Stimulated activated CD4-positive, alpha-beta T cell treated with anti-CD3 and anti-CD28 coated beads, TNF-alpha, amount 100 ng/mL, for 48 hours (primary cell): Measurements from ENCODE around the gene MARCKS.
A peak's percentile ranks its signal among the peaks of the same experiment; 100 is the strongest.
"Not testable (repeated sequence)": the region's sequence is repeated elsewhere in the genome, so short reads cannot be mapped to it uniquely, and the experiment has no call there.

Experiments
- DNase-seq, 3 donors: peaks; one replicate each; pipeline ENCODE4 v3.0.0-alpha.2; 2020; ENCODE audit warnings: low read depth in 3 of 3

Gene MARCKS

GRCh38 chr6:113884011-113884410 lies 26.9 kb downstream of the MARCKS start:
- no peak for DNase-seq

GRCh38 chr6:113886512-113886911 lies 29.4 kb downstream of the MARCKS start:
- no peak for DNase-seq

- DNase-seq = no peak
Measured at GRCh38 chr6:113888493-113888892, 31.3 kb downstream of the MARCKS start.

GRCh38 chr6:113888956-113889630 lies 31.9 kb downstream of the MARCKS start:
- no peak for DNase-seq

- DNase-seq = no peak
Measured at GRCh38 chr6:113893451-113893850, 36.3 kb downstream of the MARCKS start.

- DNase-seq = no peak
Measured at GRCh38 chr6:113893866-113894265, 36.7 kb downstream of the MARCKS start.

- DNase-seq = no peak
Measured at GRCh38 chr6:113894712-113895674, 37.8 kb downstream of the MARCKS start.

GRCh38 chr6:113901482-113901881 lies 44.3 kb downstream of the MARCKS start:
- DNase-seq = no peak

GRCh38 chr6:113903666-113904330 lies 46.7 kb downstream of the MARCKS start:
- DNase-seq = no peak

GRCh38 chr6:113907102-113907815 lies 50.1 kb downstream of the MARCKS start:
- DNase-seq = no peak

- DNase-seq = no peak
Measured at GRCh38 chr6:113908801-113909200, 51.7 kb downstream of the MARCKS start.

- peak in 1 of 3 donors; percentile 3 for DNase-seq
Measured at GRCh38 chr6:113909224-113909856, 52.2 kb downstream of the MARCKS start.

GRCh38 chr6:113910285-113910684 lies 53.1 kb downstream of the MARCKS start:
- not testable (repeated sequence) for DNase-seq
